ENCODE measurements around the gene LRP1. TPM values are rescaled to one million over a fixed set of nuclear protein-coding genes. Genes with fewer than 3 reads are reported as not detected.

Gene LRP1
- total and polyA plus RNA-seq, 2 of the 13 experiments (the other 11 are each of a cell fraction or from before 2014, with no cell fraction given), result 14.7 to 30.8 TPM

DNA sequence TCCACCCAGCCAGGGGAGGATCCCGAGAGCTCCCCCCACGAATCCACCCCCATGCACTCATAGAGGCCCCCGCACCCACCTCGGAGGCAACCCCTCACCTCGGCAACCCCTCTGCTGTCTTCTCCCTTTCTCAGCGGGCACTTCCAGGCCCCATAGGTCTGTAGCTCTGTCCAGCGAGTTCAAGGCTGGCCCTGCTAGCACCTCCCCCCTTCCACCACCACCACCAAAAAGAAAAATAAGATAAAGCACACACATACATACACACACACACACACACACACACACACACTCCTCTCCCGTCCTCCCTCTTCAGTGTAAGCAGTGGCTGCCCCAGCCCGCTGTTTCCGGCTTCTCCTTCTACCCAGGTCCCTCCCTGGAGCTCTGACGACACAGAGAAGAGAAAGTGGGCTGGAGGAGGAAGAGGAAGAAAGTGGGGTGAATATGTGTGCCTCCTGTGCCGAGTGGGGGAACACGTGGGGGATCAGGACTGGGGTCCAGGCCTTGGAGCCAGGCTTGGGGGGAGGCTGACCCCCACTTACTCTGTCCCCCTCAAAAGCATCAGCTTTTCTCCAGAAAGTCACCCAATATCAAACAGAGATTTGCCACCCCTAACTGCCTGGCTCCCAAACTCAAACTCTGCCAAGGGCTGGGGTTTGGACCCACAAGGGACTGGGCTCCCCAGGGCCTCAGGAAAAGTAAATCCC lies 17.1 kb upstream of the LRP1 start, which contains the start of gene STAT6 (continued):
- TF ChIP-seq MAF1 (CRISPR knock-in tag; IDR thresholded peaks at IDR 0.05; ENCODE audit: borderline replicate concordance) (no peak; the same call in 1 of the 2 replicates), HOXA7 (CRISPR knock-in tag; IDR thresholded peaks at IDR 0.05) (no peak), KMT2A (CRISPR knock-in tag; IDR thresholded peaks at IDR 0.05) (0 out of 2 replicates have a peak, but pooled peaks have one; percentile 24), ZNF7 (CRISPR knock-in tag; IDR thresholded peaks at IDR 0.05) (no peak), NFIC (IDR thresholded peaks at IDR 0.05; ENCODE audit: low read length) (peak; percentile 38; the same call in 1 of the 2 replicates), NFKB2 (CRISPR knock-in tag; IDR thresholded peaks at IDR 0.05; ENCODE audit: borderline replicate concordance) (0 out of 2 replicates have a peak, but pooled peaks have one; percentile 14), ZHX1 (CRISPR knock-in tag; IDR thresholded peaks at IDR 0.05; ENCODE audit: low read depth) (no peak), CBFB (CRISPR knock-in tag; IDR thresholded peaks at IDR 0.05) (0 out of 2 replicates have a peak, but pooled peaks have one; percentile 37), FOSL2 (CRISPR knock-in tag; IDR thresholded peaks at IDR 0.05) (no peak), ZBTB7A (CRISPR knock-in tag; IDR thresholded peaks at IDR 0.05) (no peak), KDM1A (CRISPR knock-in tag; IDR thresholded peaks at IDR 0.05) (no peak), ZNF253 (CRISPR knock-in tag; IDR thresholded peaks at IDR 0.05; ENCODE audit: borderline replicate concordance) (no peak), ZNF274 (CRISPR knock-in tag; IDR thresholded peaks at IDR 0.05) (no peak), ZNF24 (IDR thresholded peaks at IDR 0.05) (no peak), NR2C2 (CRISPR knock-in tag; IDR thresholded peaks at IDR 0.05; ENCODE audit: borderline replicate concordance) (no peak), ZNF761 (CRISPR knock-in tag; conservative IDR thresholded peaks at IDR 0.05) (no peak), ZKSCAN8 (CRISPR knock-in tag; IDR thresholded peaks at IDR 0.05; ENCODE audit: borderline replicate concordance) (0 out of 2 replicates have a peak, but pooled peaks have one; percentile 45), MAZ (IDR thresholded peaks at IDR 0.05; ENCODE audit: borderline replicate concordance, low read depth, low read length) (no peak), MAZ (CRISPR knock-in tag; IDR thresholded peaks at IDR 0.05; ENCODE audit: low read depth) (no peak; the same call in 1 of the 2 replicates), ETV5 (CRISPR knock-in tag; IDR thresholded peaks at IDR 0.05; ENCODE audit: borderline replicate concordance) (no peak), TP53 (CRISPR knock-in tag; conservative IDR thresholded peaks at IDR 0.05) (no peak), ZNF670 (CRISPR knock-in tag; IDR thresholded peaks at IDR 0.05; ENCODE audit: borderline replicate concordance) (no peak; the same call in 1 of the 2 replicates), ZNF326 (CRISPR knock-in tag; IDR thresholded peaks at IDR 0.05; ENCODE audit: borderline replicate concordance) (no peak)
- TF ChIP-seq, protein P1, sequence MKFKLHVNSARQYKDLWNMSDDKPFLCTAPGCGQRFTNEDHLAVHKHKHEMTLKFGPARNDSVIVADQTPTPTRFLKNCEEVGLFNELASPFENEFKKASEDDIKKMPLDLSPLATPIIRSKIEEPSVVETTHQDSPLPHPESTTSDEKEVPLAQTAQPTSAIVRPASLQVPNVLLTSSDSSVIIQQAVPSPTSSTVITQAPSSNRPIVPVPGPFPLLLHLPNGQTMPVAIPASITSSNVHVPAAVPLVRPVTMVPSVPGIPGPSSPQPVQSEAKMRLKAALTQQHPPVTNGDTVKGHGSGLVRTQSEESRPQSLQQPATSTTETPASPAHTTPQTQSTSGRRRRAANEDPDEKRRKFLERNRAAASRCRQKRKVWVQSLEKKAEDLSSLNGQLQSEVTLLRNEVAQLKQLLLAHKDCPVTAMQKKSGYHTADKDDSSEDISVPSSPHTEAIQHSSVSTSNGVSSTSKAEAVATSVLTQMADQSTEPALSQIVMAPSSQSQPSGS (CRISPR knock-in tag; IDR thresholded peaks at IDR 0.05), result no peak
- TF ChIP-seq, protein P2, sequence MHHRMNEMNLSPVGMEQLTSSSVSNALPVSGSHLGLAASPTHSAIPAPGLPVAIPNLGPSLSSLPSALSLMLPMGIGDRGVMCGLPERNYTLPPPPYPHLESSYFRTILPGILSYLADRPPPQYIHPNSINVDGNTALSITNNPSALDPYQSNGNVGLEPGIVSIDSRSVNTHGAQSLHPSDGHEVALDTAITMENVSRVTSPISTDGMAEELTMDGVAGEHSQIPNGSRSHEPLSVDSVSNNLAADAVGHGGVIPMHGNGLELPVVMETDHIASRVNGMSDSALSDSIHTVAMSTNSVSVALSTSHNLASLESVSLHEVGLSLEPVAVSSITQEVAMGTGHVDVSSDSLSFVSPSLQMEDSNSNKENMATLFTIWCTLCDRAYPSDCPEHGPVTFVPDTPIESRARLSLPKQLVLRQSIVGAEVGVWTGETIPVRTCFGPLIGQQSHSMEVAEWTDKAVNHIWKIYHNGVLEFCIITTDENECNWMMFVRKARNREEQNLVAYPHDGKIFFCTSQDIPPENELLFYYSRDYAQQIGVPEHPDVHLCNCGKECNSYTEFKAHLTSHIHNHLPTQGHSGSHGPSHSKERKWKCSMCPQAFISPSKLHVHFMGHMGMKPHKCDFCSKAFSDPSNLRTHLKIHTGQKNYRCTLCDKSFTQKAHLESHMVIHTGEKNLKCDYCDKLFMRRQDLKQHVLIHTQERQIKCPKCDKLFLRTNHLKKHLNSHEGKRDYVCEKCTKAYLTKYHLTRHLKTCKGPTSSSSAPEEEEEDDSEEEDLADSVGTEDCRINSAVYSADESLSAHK (CRISPR knock-in tag; IDR thresholded peaks at IDR 0.05; ENCODE audit: borderline replicate concordance), result no peak

Data from HepG2 (cell line).